Endodermal cell (in vitro differentiated cells): ENCODE results near the gene CORO2A. TPM values are rescaled to one million over a fixed set of nuclear protein-coding genes. Genes with fewer than 3 reads are reported as not detected.

ENCODE experiments used
- DNase-seq: peaks from one replicate; pipeline ENCODE4 v3.0.0-alpha.2; 2017
- H3K27ac ChIP-seq: 2 replicates; pipeline ENCODE4 v1.5.1; 2013; ENCODE audit warnings: mild to moderate bottlenecking, low read depth, low read length, moderate library complexity
- H3K27me3 ChIP-seq: 2 replicates; pipeline ENCODE4 v1.6.1; 2013; ENCODE audit warnings: mild to moderate bottlenecking, low read length, moderate library complexity; ENCODE audit not compliant: insufficient read depth, control insufficient read depth, poor library complexity, severe bottlenecking
- H3K36me3 ChIP-seq: 2 replicates; pipeline ENCODE4 v1.7.0; 2013; ENCODE audit warnings: mild to moderate bottlenecking, low read length, moderate library complexity; ENCODE audit not compliant: control insufficient read depth, insufficient read depth
- H3K4me1 ChIP-seq: one replicate; pipeline ENCODE4 v1.7.0; 2013; ENCODE audit warnings: low read length; ENCODE audit not compliant: control insufficient read depth, insufficient read depth
- H3K4me3 ChIP-seq: 2 replicates; pipeline ENCODE4 v1.5.1; 2013; ENCODE audit warnings: mild to moderate bottlenecking, low read length, moderate library complexity
- H3K9ac ChIP-seq: 2 replicates; pipeline ENCODE4 v1.6.1; 2013; ENCODE audit warnings: mild to moderate bottlenecking, low read length, moderate library complexity; ENCODE audit not compliant: poor library complexity, severe bottlenecking; ENCODE audit errors: extremely low read depth
- H3K9me3 ChIP-seq: 2 replicates; pipeline ENCODE4 v1.6.1; 2013; ENCODE audit warnings: mild to moderate bottlenecking, low read length, moderate library complexity; ENCODE audit not compliant: control insufficient read depth
- H3K27ac Mint-ChIP-seq: 2 replicates; pipeline ENCODE4 v1.8.0; 2020; ENCODE audit warnings: mixed read lengths
- H3K27me3 Mint-ChIP-seq: 2 replicates; pipeline ENCODE4 v1.8.0; 2021; ENCODE audit warnings: mild to moderate bottlenecking, mixed read lengths; ENCODE audit not compliant: insufficient read depth
- H3K36me3 Mint-ChIP-seq: 2 replicates; pipeline ENCODE4 v1.8.0; 2020; ENCODE audit warnings: low read depth, mixed read lengths
- H3K4me1 Mint-ChIP-seq: 2 replicates; pipeline ENCODE4 v1.8.0; 2020; ENCODE audit warnings: mixed read lengths
- H3K4me3 Mint-ChIP-seq: 2 replicates; pipeline ENCODE4 v1.8.0; 2020; ENCODE audit warnings: mild to moderate bottlenecking, moderate library complexity, mixed read lengths
- H3K9me3 Mint-ChIP-seq: 2 replicates; pipeline ENCODE4 v1.8.0; 2020; ENCODE audit warnings: mild to moderate bottlenecking, mixed read lengths
- CTCF ChIP-seq: fragments of 200-600 bp; sonication (generic); conservative IDR thresholded peaks from 2 replicates; pipeline ENCODE4 v1.5.0; 2021; ENCODE audit warnings: antibody characterized with exemption, mild to moderate bottlenecking
- WGBS, 2 experiments: methylation state at CpG; one replicate each; pipeline versions ENCODE4 v1.1.5 to v1.1.7; 2013; ENCODE audit warnings: missing lambda C conversion rate in 2 of 2, mixed read lengths in 1 of 2; ENCODE audit not compliant: insufficient coverage in 1 of 2, insufficient read length in 1 of 2; 5-methylcytosine and 5-hydroxymethylcytosine counted together
- microRNA-seq: library from miRNA; unstranded; fragments of <30 nt; microRNA quantifications from one replicate; pipeline ENCODE4 v1.2.0, GENCODE V29; 2020; ENCODE audit warnings: borderline microRNAs expressed
- total RNA-seq, 2 donors: library from RNA; stranded (reverse); fragmentation: NEBNext Ultra II Directional in 1 of 2; extraction: Animal tissue kit (Norgen Biotek cat#: 25700) in 1 of 2; gene quantifications; 2 replicates in 1 of 2; 3 replicates in 1 of 2; pipeline ENCODE4 v1.2.1, GENCODE V29; 2021

CORO2A gene
- total RNA-seq, 2 donors from 2014 or later: 21.0 to 22.8 TPM

GRCh38 chr9:98074115-98074990 is 118.1 kb downstream of the CORO2A start:
- DNase-seq: peak; percentile 93
- no peak overlapping the region for H3K9ac ChIP-seq
- H3K9me3 Mint-ChIP-seq: no peaks in the 10 kb centered on the region
- 21 to 25% methylated on average over 11 to 13 of the region's 13 CpGs for WGBS, 2 experiments
- peaks cover 3% of the 10 kb centered on the region for H3K4me1 Mint-ChIP-seq
- H3K27ac ChIP-seq: no peak overlapping the region
- peak; percentile 98 for TF ChIP-seq CTCF
- H3K4me3 Mint-ChIP-seq: no peak overlapping the region
- H3K27me3 ChIP-seq: no peaks in the 10 kb centered on the region
- H3K27me3 Mint-ChIP-seq: no peaks in the 10 kb centered on the region
- peaks cover 20% of the 10 kb centered on the region for H3K36me3 ChIP-seq
- H3K27ac Mint-ChIP-seq: peak overlapping the region; percentile 52
- no peaks in the 10 kb centered on the region for H3K4me1 ChIP-seq
- H3K36me3 Mint-ChIP-seq: peaks cover 23% of the 10 kb centered on the region
- no peak overlapping the region for H3K4me3 ChIP-seq
- H3K9me3 ChIP-seq: no peaks in the 10 kb centered on the region

- H3K9me3 Mint-ChIP-seq: no peaks in the 10 kb centered on the region
- Histone ChIP-seq H3K4me3 (no peak overlapping the region), H3K27ac (no peak overlapping the region), H3K27me3 (no peaks in the 10 kb centered on the region), H3K9ac (no peak overlapping the region), H3K36me3 (peaks cover 6% of the 10 kb centered on the region), H3K9me3 (no peaks in the 10 kb centered on the region), H3K4me1 (no peaks in the 10 kb centered on the region)
- no peak overlapping the region for H3K4me3 Mint-ChIP-seq
- peaks cover 3% of the 10 kb centered on the region for H3K4me1 Mint-ChIP-seq
- no peaks in the 10 kb centered on the region for H3K27me3 Mint-ChIP-seq
- no peak for TF ChIP-seq CTCF
- WGBS, 2 experiments: 94 to 100% methylated on average over 3 to 9 of the region's 9 CpGs
- no peak overlapping the region for H3K27ac Mint-ChIP-seq
- peaks cover 20% of the 10 kb centered on the region for H3K36me3 Mint-ChIP-seq
- DNase-seq: no peak
These were observed 120.7 kb downstream of the CORO2A start for GRCh38 chr9:98071737-98072136.

Small RNA genes within 50 kb of the gene (microRNA-seq; reads per million reads assigned to microRNA genes)
- gene MIR6854: not detected

Other genes starting within 250 kb of the CORO2A start
- 100 to 1,000 TPM; 155 to 191 TPM for gene ANP32B, start 209.3 kb downstream of the CORO2A start, total RNA-seq
- gene NANS, start 135.9 kb downstream of the CORO2A start, total RNA-seq: 10 to 100 TPM; 46.2 to 50.4 TPM
- 1 to 10 TPM; 3.1 to 5.1 TPM for gene TRIM14, start 73.4 kb downstream of the CORO2A start, total RNA-seq
- gene TBC1D2, start 63.0 kb upstream of the CORO2A start, total RNA-seq: 10 to 100 TPM in 1 of 2 donors, 1 to 10 TPM in 1; 8.1 to 10.4 TPM